ENCODE results near the gene NUDT12. TPM values are rescaled to one million over a fixed set of nuclear protein-coding genes. Genes with fewer than 3 reads are reported as not detected.

Gene NUDT12
- total RNA-seq, 1 experiment from 2014 or later, result 9.2 TPM

GRCh38 chr5:103526164-103526915, 36.2 kb downstream of the NUDT12 start:
- Histone ChIP-seq H3K9me2 (replicated peaks; ENCODE audit: low read length) (no peaks in the 10 kb centered on the region), H3F3A (ENCODE audit: low read length, unreplicated experiment) (no peaks in the 10 kb centered on the region), H3K4me2 (ENCODE audit: low read length) (no peak overlapping the region), H3K27ac (ENCODE audit: low read length) (no peak overlapping the region), H4K20me1 (ENCODE audit: low read length) (no peaks in the 10 kb centered on the region), H3K36me3 (ENCODE audit: low read depth, low read length) (no peaks in the 10 kb centered on the region), H2AFZ (ENCODE audit: low read length) (no peak overlapping the region), H3K9ac (ENCODE audit: low read length) (no peak overlapping the region), H3K9me3 (ENCODE audit: low read length) (no peaks in the 10 kb centered on the region), H3K4me1 (ENCODE audit: insufficient read depth, low read length) (peaks cover 16% of the 10 kb centered on the region), H3K4me3 (ENCODE audit: low read length) (no peak overlapping the region), H3K27me3 (ENCODE audit: low read length) (no peaks in the 10 kb centered on the region), H3K79me2 (ENCODE audit: low read length) (no peaks in the 10 kb centered on the region)
- TF ChIP-seq EZH2 (IDR thresholded peaks at IDR 0.05; ENCODE audit: low read length, unreplicated experiment) (no peak), EZH2phosphoT487 (IDR thresholded peaks at IDR 0.05; ENCODE audit: borderline replicate concordance, low read length) (no peak), CTCF (conservative IDR thresholded peaks at IDR 0.05; ENCODE audit: low read depth, low read length) (no peak)
- no TSS peak for BruUV-seq (replicated peaks)
- CTCF ChIA-PET, result no interaction called here
- DNase-seq (no peak), ATAC-seq (no peak)
- intact Hi-C loops (cut with micrococcal nuclease), result no loop called here
- POLR2A ChIA-PET (ENCODE audit: unreplicated experiment), result no interaction called here

- no peak for ATAC-seq
- intact Hi-C loops (cut with micrococcal nuclease), result no loop called here
Observed at GRCh38 chr5:103525361-103525760, 37.2 kb downstream of the NUDT12 start.

More at GRCh38 chr5:103525361-103525760, 37.2 kb downstream of the NUDT12 start:
- Histone ChIP-seq H4K20me1 (ENCODE audit: low read length) (no peaks in the 10 kb centered on the region), H3K4me3 (ENCODE audit: low read length) (no peak overlapping the region), H3K9me3 (ENCODE audit: low read length) (no peaks in the 10 kb centered on the region), H3K9me2 (replicated peaks; ENCODE audit: low read length) (no peaks in the 10 kb centered on the region), H3K36me3 (ENCODE audit: low read depth, low read length) (no peaks in the 10 kb centered on the region), H3K4me1 (ENCODE audit: insufficient read depth, low read length) (peaks cover 16% of the 10 kb centered on the region), H3K9ac (ENCODE audit: low read length) (no peak overlapping the region), H3K27me3 (ENCODE audit: low read length) (no peaks in the 10 kb centered on the region), H3F3A (ENCODE audit: low read length, unreplicated experiment) (no peaks in the 10 kb centered on the region), H3K27ac (ENCODE audit: low read length) (no peak overlapping the region), H2AFZ (ENCODE audit: low read length) (no peak overlapping the region), H3K4me2 (ENCODE audit: low read length) (no peak overlapping the region), H3K79me2 (ENCODE audit: low read length) (no peaks in the 10 kb centered on the region)
- POLR2A ChIA-PET (ENCODE audit: unreplicated experiment), result no interaction called here
- DNase-seq, result no peak
- CTCF ChIA-PET, result no interaction called here
- BruUV-seq (replicated peaks), result no TSS peak
- TF ChIP-seq EZH2phosphoT487 (IDR thresholded peaks at IDR 0.05; ENCODE audit: borderline replicate concordance, low read length) (no peak), CTCF (conservative IDR thresholded peaks at IDR 0.05; ENCODE audit: low read depth, low read length) (no peak)

All from PC-3 (cell line).